Right renal cortex interstitium (tissue), 3 donors: ENCODE results near the gene OARD1. TPM values are rescaled to one million over a fixed set of nuclear protein-coding genes. Genes with fewer than 3 reads are reported as not detected.

Experiments
- DNase-seq, 3 donors: peaks; one replicate each; pipeline ENCODE4 v3.0.0-alpha.2; 2013; ENCODE audit warnings: low read depth in 3 of 3, low spot score in 2 of 3
- polyA plus RNA-seq, 3 donors: library from polyadenylated mRNA; unstranded; fragments of 120-200 nt; gene quantifications; one replicate each; pipeline ENCODE4 v1.2.1, GENCODE V29; 2013; ENCODE audit not compliant: insufficient read length in 3 of 3

OARD1 gene
- polyA plus RNA-seq, 3 donors = 64.6 to 73.3 (median 70.2) TPM

GRCh38 chr6:41075651-41076626 is 3.8 kb upstream of the OARD1 start:
- no peak for DNase-seq

- DNase-seq = no peak
These were observed 2.7 kb upstream of the OARD1 start for GRCh38 chr6:41074692-41075436.

GRCh38 chr6:41073968-41074691 is 2.0 kb upstream of the OARD1 start:
- peak in 1 of 3 donors; percentile 27 for DNase-seq

- DNase-seq = peak; percentile 63 to 80 (median 80)
These were observed 1.2 kb upstream of the OARD1 start for GRCh38 chr6:41073203-41073967.

GRCh38 chr6:41072836-41073202 is 663 bp upstream of the OARD1 start, which contains the start of gene NFYA:
TSS of gene NFYA (plus strand) at chr6:41072974. CDS start at chr6:41079090, 6,116 bp downstream.
- DNase-seq = no peak

- no peak for DNase-seq
These were observed 644 bp downstream of the OARD1 start for GRCh38 chr6:41071501-41071922.

GRCh38 chr6:41066867-41067304 is 5.3 kb downstream of the OARD1 start:
- DNase-seq = peak; percentile 64 to 67 (median 67)

GRCh38 chr6:41065550-41066026 is 6.6 kb downstream of the OARD1 start:
- no peak for DNase-seq

- DNase-seq = no peak
These were observed 7.3 kb downstream of the OARD1 start for GRCh38 chr6:41064841-41065240.

- DNase-seq = no peak
These were observed 8.3 kb downstream of the OARD1 start for GRCh38 chr6:41063884-41064285.

- DNase-seq = no peak
These were observed 10.1 kb downstream of the OARD1 start for GRCh38 chr6:41062056-41062455.

GRCh38 chr6:41061196-41061726 is 10.9 kb downstream of the OARD1 start:
- no peak for DNase-seq

GRCh38 chr6:41059556-41059955 is 12.6 kb downstream of the OARD1 start:
- no peak for DNase-seq

GRCh38 chr6:41058783-41059181 is 13.4 kb downstream of the OARD1 start:
- no peak for DNase-seq

GRCh38 chr6:41056768-41057490 is 15.2 kb downstream of the OARD1 start:
- no peak for DNase-seq

GRCh38 chr6:41055149-41055548 is 17.0 kb downstream of the OARD1 start:
- DNase-seq = no peak

- no peak for DNase-seq
These were observed 17.6 kb downstream of the OARD1 start for GRCh38 chr6:41054511-41054910.

- no peak for DNase-seq
These were observed 19.1 kb downstream of the OARD1 start, which contains the start of gene APOBEC2 for GRCh38 chr6:41053041-41053440. TSS of gene APOBEC2 (plus strand) at chr6:41053202. CDS start at chr6:41053348, 146 bp downstream.

GRCh38 chr6:41051873-41052272 is 20.3 kb downstream of the OARD1 start:
- DNase-seq = no peak
